ENCODE measurements around the gene ASCL2. TPM values are rescaled to one million over a fixed set of nuclear protein-coding genes. Genes with fewer than 3 reads are reported as not detected.
A peak's percentile ranks its signal among the peaks of the same experiment; 100 is the strongest.

ASCL2 gene
- total RNA-seq, 1 experiment from 2014 or later: 32.5 TPM

GRCh38 chr11:2300290-2300935 is 30.0 kb upstream of the ASCL2 start:
- intact Hi-C loops (cut with micrococcal nuclease; ENCODE audit: unreplicated experiment): no loop called here

GRCh38 chr11:2299773-2300172 is 29.4 kb upstream of the ASCL2 start:
- ChIA-PET CTCF (interaction anchor here (1.1 to 2.7 kb wide), 13 partner anchors 22 to 148 kb away, joined by 4 to 46 read pairs (median 10); partner anchors contain the start of gene ASCL2), POLR2A (no interaction called here)
- Histone ChIP-seq H3K27me3 (replicated peaks; ENCODE audit: control insufficient read depth, insufficient read depth, low read length) (no peaks in the 10 kb centered on the region), H3K4me1 (peaks cover 44% of the 10 kb centered on the region), H3K9me3 (no peaks in the 10 kb centered on the region), H3K36me3 (ENCODE audit: control insufficient read depth, insufficient read depth, low read length) (no peaks in the 10 kb centered on the region), H3K4me3 (ENCODE audit: low read depth, low read length) (no peak overlapping the region)
- H3K9me3 Mint-ChIP-seq (ENCODE audit: unreplicated experiment): no peaks in the 10 kb centered on the region
- DNase-seq: peak in 1 of 2 experiments; percentile 29
- intact Hi-C loops (cut with micrococcal nuclease; ENCODE audit: unreplicated experiment): loop anchor here (1.0 to 5.0 kb wide), 4 partner anchors 82 to 133 kb away; no protein-coding TSS in a partner anchor
- H3K27ac Mint-ChIP-seq (ENCODE audit: unreplicated experiment): peak overlapping the region; percentile 60
- TF ChIP-seq CTCF (IDR thresholded peaks at IDR 0.05; ENCODE audit: insufficient read depth in 1 of 2, low read depth in 1 of 2, low read length in 1 of 2, severe bottlenecking in 1 of 2, unreplicated experiment in 1 of 2): no peak
- no peak overlapping the region for H3K4me3 Mint-ChIP-seq (ENCODE audit: unreplicated experiment)
- H3K4me1 Mint-ChIP-seq (ENCODE audit: low read depth, unreplicated experiment): peaks cover 7% of the 10 kb centered on the region
- no peaks in the 10 kb centered on the region for H3K36me3 Mint-ChIP-seq (ENCODE audit: insufficient read depth, unreplicated experiment)
- BruUV-seq (replicated peaks): no TSS peak
- no peaks in the 10 kb centered on the region for H3K27me3 Mint-ChIP-seq (ENCODE audit: insufficient read depth, unreplicated experiment)

More at GRCh38 chr11:2300290-2300935, 30.0 kb upstream of the ASCL2 start:
- H3K4me1 ChIP-seq: peaks cover 50% of the 10 kb centered on the region
- Mint-ChIP-seq H3K4me1 (ENCODE audit: low read depth, unreplicated experiment) (peaks cover 7% of the 10 kb centered on the region), H3K27ac (ENCODE audit: unreplicated experiment) (no peak overlapping the region), H3K4me3 (ENCODE audit: unreplicated experiment) (no peak overlapping the region), H3K27me3 (ENCODE audit: insufficient read depth, unreplicated experiment) (no peaks in the 10 kb centered on the region), H3K9me3 (ENCODE audit: unreplicated experiment) (no peaks in the 10 kb centered on the region), H3K36me3 (ENCODE audit: insufficient read depth, unreplicated experiment) (no peaks in the 10 kb centered on the region)
- no peaks in the 10 kb centered on the region for H3K27me3 ChIP-seq (replicated peaks; ENCODE audit: control insufficient read depth, insufficient read depth, low read length)
- H3K36me3 ChIP-seq (ENCODE audit: control insufficient read depth, insufficient read depth, low read length): no peaks in the 10 kb centered on the region
- no peak for TF ChIP-seq CTCF (IDR thresholded peaks at IDR 0.05; ENCODE audit: insufficient read depth in 1 of 2, low read depth in 1 of 2, low read length in 1 of 2, severe bottlenecking in 1 of 2, unreplicated experiment in 1 of 2)
- peak in 1 of 2 experiments; percentile 37 for DNase-seq
- H3K9me3 ChIP-seq: no peaks in the 10 kb centered on the region
- no peak overlapping the region for H3K4me3 ChIP-seq (ENCODE audit: low read depth, low read length)
- CTCF ChIA-PET: interaction anchor here (1.5 to 2.7 kb wide), 2 partner anchors 23 to 106 kb away, joined by 7 to 13 read pairs; no protein-coding TSS in a partner anchor
- POLR2A ChIA-PET: no interaction called here
- no TSS peak for BruUV-seq (replicated peaks)

- H3K27me3 ChIP-seq (replicated peaks; ENCODE audit: control insufficient read depth, insufficient read depth, low read length): no peaks in the 10 kb centered on the region
- Mint-ChIP-seq H3K9me3 (ENCODE audit: unreplicated experiment) (no peaks in the 10 kb centered on the region), H3K4me1 (ENCODE audit: low read depth, unreplicated experiment) (peaks cover 7% of the 10 kb centered on the region), H3K4me3 (ENCODE audit: unreplicated experiment) (no peak overlapping the region), H3K27me3 (ENCODE audit: insufficient read depth, unreplicated experiment) (no peaks in the 10 kb centered on the region), H3K27ac (ENCODE audit: unreplicated experiment) (peak overlapping the region; percentile 60), H3K36me3 (ENCODE audit: insufficient read depth, unreplicated experiment) (no peaks in the 10 kb centered on the region)
- no peaks in the 10 kb centered on the region for H3K9me3 ChIP-seq
- no TSS peak for BruUV-seq (replicated peaks)
- peaks cover 37% of the 10 kb centered on the region for H3K4me1 ChIP-seq
- ChIA-PET CTCF (interaction anchor here (0.5 to 2.7 kb wide), 24 partner anchors 17 to 1834 kb away, joined by 3 to 46 read pairs (median 5); partner anchors contain the start of genes ASCL2 and TSSC4), POLR2A (interaction anchor here (0.8 to 1.0 kb wide), 2 partner anchors 31 to 101 kb away, joined by 3 to 5 read pairs; no protein-coding TSS in a partner anchor)
- no peak overlapping the region for H3K4me3 ChIP-seq (ENCODE audit: low read depth, low read length)
- intact Hi-C loops (cut with micrococcal nuclease; ENCODE audit: unreplicated experiment): loop anchor here (1.0 to 5.0 kb wide), 4 partner anchors 82 to 133 kb away; no protein-coding TSS in a partner anchor
- H3K36me3 ChIP-seq (ENCODE audit: control insufficient read depth, insufficient read depth, low read length): no peaks in the 10 kb centered on the region
- DNase-seq: peak; percentile 85 to 89
- peak; percentile 35 to 85 for TF ChIP-seq CTCF (IDR thresholded peaks at IDR 0.05; ENCODE audit: insufficient read depth in 1 of 2, low read depth in 1 of 2, low read length in 1 of 2, severe bottlenecking in 1 of 2, unreplicated experiment in 1 of 2)
Measured at GRCh38 chr11:2298795-2299761, 28.7 kb upstream of the ASCL2 start.

Measured in Caco-2 (cell line).